ENCODE measurements around the gene PAOX.

PAOX gene

DNA sequence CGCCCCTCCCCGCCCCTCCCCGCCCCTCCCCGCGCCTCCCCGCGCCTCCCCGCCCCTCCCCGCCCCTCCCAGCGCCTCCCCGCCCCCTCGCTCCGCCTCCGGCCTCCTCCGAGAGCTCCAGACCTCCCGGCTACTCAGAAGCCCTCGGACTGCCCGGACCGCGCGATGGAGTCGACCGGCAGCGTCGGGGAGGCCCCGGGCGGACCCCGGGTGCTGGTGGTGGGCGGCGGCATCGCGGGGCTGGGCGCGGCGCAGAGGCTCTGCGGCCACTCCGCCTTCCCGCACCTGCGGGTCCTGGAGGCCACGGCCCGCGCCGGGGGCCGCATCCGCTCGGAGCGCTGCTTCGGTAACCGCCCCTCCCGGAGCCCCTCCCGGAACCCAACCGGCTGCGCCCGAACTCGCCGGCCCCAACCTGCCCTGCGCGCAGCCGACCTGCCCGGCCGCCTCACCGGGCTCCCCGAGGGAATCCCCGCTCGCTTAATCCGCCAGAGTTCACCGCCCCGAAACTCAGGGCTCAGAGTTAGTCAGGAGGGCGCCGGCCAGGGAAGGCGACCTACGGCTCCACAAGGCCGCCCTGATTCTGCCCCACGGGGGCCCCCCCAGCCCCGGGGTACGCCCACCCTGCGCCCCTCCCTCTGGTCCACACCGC lies at the start of gene PAOX:
PAOX (plus strand) TSS at position 111 of the 649 bp plus-strand sequence; CDS start at position 166, 55 bp downstream.
- DNase-seq (ENCODE audit: low read depth, low spot score) = peak; percentile 42

- DNase-seq (ENCODE audit: low read depth, low spot score) = peak; percentile 94
These were observed 49.4 kb upstream of the PAOX start for GRCh38 chr10:133329491-133330202.

- DNase-seq (ENCODE audit: low read depth, low spot score) = no peak
These were observed 45.9 kb upstream of the PAOX start for GRCh38 chr10:133332936-133333699.

- no peak for DNase-seq (ENCODE audit: low read depth, low spot score)
These were observed 44.4 kb upstream of the PAOX start for GRCh38 chr10:133334503-133335245.

DNA sequence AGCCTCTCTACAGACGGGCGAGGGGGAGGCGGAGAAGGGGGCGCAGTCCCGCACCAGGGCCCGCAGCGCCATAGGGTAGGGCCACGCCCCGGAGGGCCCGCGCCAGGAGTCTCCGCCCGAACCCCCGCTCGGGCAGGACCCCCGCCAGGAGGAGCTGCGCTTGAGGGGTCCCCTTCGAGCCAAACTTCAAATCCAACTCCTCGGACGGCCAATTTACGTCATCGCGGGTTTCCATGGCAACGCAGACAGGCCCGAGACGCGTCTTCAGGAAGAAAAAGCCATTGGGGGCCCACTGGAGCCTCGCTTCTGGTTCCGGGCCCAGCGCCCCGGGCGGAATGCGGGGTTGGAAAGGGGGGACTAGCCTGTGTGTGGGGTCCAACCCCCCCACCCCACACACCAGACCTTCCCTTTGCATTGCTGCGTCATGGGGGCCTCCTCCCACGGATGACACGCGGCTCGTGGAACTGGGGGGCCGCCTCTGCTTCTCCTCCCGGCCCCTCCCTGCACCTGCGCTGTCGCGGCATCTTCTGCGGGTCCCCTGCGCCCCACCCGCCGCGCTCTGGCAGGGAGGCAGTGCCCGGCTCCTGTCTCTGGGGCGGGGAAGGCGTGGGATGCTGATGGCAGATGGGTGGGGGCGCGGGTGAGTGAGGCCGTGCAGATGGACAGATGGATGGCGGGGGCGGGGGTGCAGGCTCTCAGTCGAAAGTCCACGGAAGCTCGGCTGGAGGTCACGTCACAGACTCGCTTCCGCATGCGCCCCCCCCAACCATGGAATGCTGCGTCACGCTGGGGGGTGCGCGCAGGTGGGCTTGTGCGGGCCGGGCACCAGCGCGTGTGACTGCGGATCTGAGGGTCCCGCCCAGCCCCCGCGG lies 43.6 kb upstream of the PAOX start:
- peak; percentile 39 for DNase-seq (ENCODE audit: low read depth, low spot score)

DNA sequence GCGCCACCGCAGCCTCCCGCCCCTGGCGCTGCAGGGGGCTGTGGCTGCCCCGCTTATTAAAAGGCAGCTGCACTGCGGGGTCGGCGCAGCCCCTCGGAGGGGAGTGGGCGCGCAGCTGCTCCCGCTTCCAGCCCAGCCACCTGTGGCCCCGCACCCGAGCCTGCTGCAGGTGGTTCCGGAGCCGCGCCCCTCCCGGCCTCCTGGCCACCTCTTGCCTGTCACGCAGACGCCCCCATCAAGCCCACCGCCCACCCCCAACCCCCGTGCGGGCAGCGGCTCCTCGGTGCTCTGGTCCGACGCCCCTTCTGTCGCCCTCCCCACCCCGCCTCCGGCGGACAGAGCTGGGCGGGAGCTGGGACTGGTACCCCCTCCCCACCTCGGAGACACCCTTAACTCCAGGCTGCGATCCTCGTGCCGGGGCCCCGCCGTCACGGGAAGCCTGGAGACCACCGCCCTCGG lies 42.9 kb upstream of the PAOX start:
- DNase-seq (ENCODE audit: low read depth, low spot score) = no peak

GRCh38 chr10:133336577-133337369 lies 42.3 kb upstream of the PAOX start, which contains the start of gene CALY:
Gene CALY (minus strand): TSS chr10:133336896. CDS start chr10:133328989, 7,907 bp downstream.
- peak; percentile 73 for DNase-seq (ENCODE audit: low read depth, low spot score)

- no peak for DNase-seq (ENCODE audit: low read depth, low spot score)
These were observed 41.7 kb upstream of the PAOX start for GRCh38 chr10:133337370-133337725.

DNA sequence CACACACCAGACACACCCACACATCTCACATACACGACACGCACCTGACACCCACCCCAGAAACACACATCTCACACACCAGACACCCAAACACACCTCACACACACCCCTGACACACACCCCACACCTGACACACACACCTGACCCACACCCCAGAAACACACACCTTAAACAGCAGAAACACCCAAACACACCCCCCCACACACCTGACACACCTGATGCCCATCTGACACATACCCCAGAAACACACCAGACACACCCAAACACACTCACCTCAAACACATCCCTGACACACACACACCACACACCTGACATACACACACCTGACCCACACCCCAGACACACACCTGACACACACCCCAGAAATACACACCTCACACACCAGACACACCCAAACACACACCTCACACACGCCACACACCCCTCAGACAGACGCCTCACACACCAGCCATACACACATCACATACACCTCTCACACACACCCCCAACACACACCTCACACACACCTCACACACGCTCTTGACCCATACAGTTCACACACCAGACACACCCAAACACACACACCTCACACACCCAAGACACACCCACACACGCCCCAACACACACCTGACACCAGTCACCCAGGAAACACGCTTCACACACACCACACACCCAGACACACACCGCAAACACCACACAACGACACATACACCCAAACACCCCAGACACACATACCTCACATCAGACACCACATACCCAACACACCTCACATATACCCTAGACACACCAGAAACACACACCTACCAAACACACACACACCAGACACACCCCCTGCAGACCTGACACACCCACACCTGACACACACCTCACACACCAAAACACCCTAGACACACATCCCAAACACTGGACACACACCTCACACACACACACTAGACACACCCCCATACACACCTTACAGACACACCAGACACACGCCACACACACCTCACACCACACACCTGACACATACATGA lies 40.7 kb upstream of the PAOX start:
- DNase-seq (ENCODE audit: low read depth, low spot score) = no peak

DNA sequence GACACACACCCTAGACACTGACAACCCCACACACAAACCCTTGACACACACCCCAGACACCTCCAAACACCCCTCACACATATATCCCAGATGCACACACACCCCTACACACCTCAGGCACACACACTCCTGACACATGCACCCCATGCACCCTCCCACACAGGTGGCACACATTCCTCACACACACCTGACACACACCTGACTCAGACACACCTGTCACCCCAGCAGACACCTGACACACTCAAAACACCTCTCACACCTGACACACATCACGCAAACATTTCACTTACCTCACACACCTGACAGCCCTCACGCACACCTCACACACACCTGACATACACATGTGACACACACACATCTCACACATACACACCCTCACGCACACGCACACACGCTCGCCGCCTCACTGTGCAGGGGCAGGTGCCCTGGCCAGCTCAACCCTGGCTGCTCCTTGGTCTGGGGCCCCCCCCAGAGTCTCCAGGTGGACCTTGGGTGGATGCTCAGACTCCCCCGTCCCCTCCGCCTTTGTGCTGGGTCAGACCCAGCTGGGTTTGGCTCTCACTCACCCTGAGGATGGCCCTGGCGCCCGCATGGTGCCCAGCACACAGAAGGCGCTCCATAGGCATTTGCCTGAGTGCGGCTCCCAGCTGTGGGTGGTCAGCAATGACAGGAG lies 39.2 kb upstream of the PAOX start:
- no peak for DNase-seq (ENCODE audit: low read depth, low spot score)

GRCh38 chr10:133341983-133342382 lies 37.1 kb upstream of the PAOX start:
- no peak for DNase-seq (ENCODE audit: low read depth, low spot score)

DNA sequence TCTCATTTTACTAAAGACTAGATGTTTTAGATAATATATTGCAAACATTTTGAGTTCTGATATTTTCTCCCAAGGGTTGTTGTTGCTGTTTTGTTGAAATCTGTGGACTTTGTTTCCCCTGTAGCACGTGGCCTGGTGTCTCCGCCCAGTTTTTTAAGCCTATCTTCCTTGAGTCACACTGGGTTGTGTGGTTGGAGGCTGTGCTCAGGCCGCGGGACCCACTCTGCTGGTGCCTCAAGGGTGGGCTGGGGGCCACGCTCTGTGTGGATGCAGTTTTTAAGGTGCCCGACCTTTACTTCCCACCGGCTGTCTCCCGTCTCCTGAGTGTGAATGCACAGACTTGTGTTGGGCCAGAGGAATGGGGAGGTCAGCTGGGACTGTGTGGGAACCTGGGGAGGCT lies 36.1 kb upstream of the PAOX start:
- DNase-seq (ENCODE audit: low read depth, low spot score) = no peak

GRCh38 chr10:133343558-133343957 lies 35.5 kb upstream of the PAOX start:
- DNase-seq (ENCODE audit: low read depth, low spot score) = no peak

DNA sequence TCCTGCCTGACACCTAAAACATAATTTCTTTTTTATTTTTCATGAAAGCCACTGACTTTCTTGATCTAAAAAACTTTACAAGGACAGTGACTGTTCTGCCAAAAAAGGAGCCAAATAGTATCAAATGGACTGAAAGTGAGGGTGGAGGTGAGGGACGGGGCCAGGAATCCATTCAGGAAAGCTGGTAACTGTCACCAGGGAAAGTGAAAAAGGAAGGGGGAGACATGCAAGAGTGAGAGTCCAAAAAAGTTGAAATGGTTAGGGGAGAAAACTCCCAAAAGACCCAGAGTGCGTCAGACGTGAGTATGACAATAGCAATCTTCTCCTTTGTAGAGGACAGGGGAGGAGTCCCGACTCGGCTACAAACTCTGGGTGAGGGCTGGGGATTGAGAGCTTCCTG lies 34.8 kb upstream of the PAOX start:
- no peak for DNase-seq (ENCODE audit: low read depth, low spot score)

- DNase-seq (ENCODE audit: low read depth, low spot score) = no peak
These were observed 32.6 kb upstream of the PAOX start for GRCh38 chr10:133346413-133346812.

- no peak for DNase-seq (ENCODE audit: low read depth, low spot score)
These were observed 31.1 kb upstream of the PAOX start for GRCh38 chr10:133347710-133348517.

- DNase-seq (ENCODE audit: low read depth, low spot score) = no peak
These were observed 29.9 kb upstream of the PAOX start for GRCh38 chr10:133349160-133349568.

All from ELF-1 (cell line).